ENCODE data around the gene CYP2E1. TPM values are rescaled to one million over a fixed set of nuclear protein-coding genes. Genes with fewer than 3 reads are reported as not detected.

The CYP2E1 gene
- total and polyA plus RNA-seq, 2 of the 13 experiments (the other 11 are each of a cell fraction or from before 2014, with no cell fraction given), result 0.27 to 0.63 TPM

GRCh38 chr10:133520193-133520738 lies 6.9 kb upstream of the CYP2E1 start (continued):
- TF ChIP-seq ZNF331 (CRISPR knock-in tag; IDR thresholded peaks at IDR 0.05) (peak; percentile 37; the same call in 1 of the 2 replicates), CAMTA2 (CRISPR knock-in tag; IDR thresholded peaks at IDR 0.05; ENCODE audit: borderline replicate concordance) (no peak), ZNF788 (CRISPR knock-in tag; IDR thresholded peaks at IDR 0.05; ENCODE audit: borderline replicate concordance) (peak; percentile 58; the same call in 1 of the 2 replicates), SOX6 (IDR thresholded peaks at IDR 0.05) (no peak), SOX6 (CRISPR knock-in tag; IDR thresholded peaks at IDR 0.05) (peak; percentile 71), MXD1 (CRISPR knock-in tag; IDR thresholded peaks at IDR 0.05) (peak; percentile 59; the same call in 1 of the 2 replicates), NR2F1 (CRISPR knock-in tag; IDR thresholded peaks at IDR 0.05) (peak in 1 of 2 experiments; percentile 34; a peak in 1 of 4 replicates), ZNF768 (CRISPR knock-in tag; IDR thresholded peaks at IDR 0.05) (peak; percentile 79; the same call in 1 of the 2 replicates), TOPORS (CRISPR knock-in tag; IDR thresholded peaks at IDR 0.05) (peak; percentile 84), PRDM10 (CRISPR knock-in tag; IDR thresholded peaks at IDR 0.05; ENCODE audit: low read depth) (0 out of 2 replicates have a peak, but pooled peaks have one; percentile 25), RAD51 (IDR thresholded peaks at IDR 0.05; ENCODE audit: borderline replicate concordance) (no peak), HMGA1 (CRISPR knock-in tag; conservative IDR thresholded peaks at IDR 0.05) (no peak), KAT8 (CRISPR knock-in tag; IDR thresholded peaks at IDR 0.05) (peak; percentile 85), ZNF441 (CRISPR knock-in tag; IDR thresholded peaks at IDR 0.05; ENCODE audit: borderline replicate concordance) (peak; percentile 84; the same call in 1 of the 2 replicates), LBX2 (CRISPR knock-in tag; IDR thresholded peaks at IDR 0.05; ENCODE audit: borderline replicate concordance) (peak; percentile 57; the same call in 1 of the 2 replicates), MEIS1 (CRISPR knock-in tag; IDR thresholded peaks at IDR 0.05; ENCODE audit: borderline replicate concordance) (no peak), KLF16 (CRISPR knock-in tag; IDR thresholded peaks at IDR 0.05) (peak; percentile 37 to 83; a peak in 2 of 4 replicates), ZBTB7B (CRISPR knock-in tag; IDR thresholded peaks at IDR 0.05) (peak; percentile 76; the same call in 1 of the 2 replicates), MIER3 (CRISPR knock-in tag; IDR thresholded peaks at IDR 0.05; ENCODE audit: borderline replicate concordance) (peak; percentile 39; the same call in 1 of the 2 replicates), THYN1 (CRISPR knock-in tag; IDR thresholded peaks at IDR 0.05; ENCODE audit: borderline replicate concordance, low read depth) (0 out of 2 replicates have a peak, but pooled peaks have one; percentile 54), ZNF143 (CRISPR knock-in tag; IDR thresholded peaks at IDR 0.05) (no peak), ZNF576 (CRISPR knock-in tag; IDR thresholded peaks at IDR 0.05) (peak; percentile 69; the same call in 1 of the 2 replicates), SOX5 (CRISPR knock-in tag; IDR thresholded peaks at IDR 0.05; ENCODE audit: borderline replicate concordance) (no peak; the same call in 1 of the 2 replicates), ZNF513 (CRISPR knock-in tag; conservative IDR thresholded peaks at IDR 0.05) (no peak)
